8988T (cell line): ENCODE results near the gene POLA1.

Experiments
- DNase-seq: peaks from one replicate; pipeline ENCODE4 v3.0.0; 2011

The POLA1 gene

DNA sequence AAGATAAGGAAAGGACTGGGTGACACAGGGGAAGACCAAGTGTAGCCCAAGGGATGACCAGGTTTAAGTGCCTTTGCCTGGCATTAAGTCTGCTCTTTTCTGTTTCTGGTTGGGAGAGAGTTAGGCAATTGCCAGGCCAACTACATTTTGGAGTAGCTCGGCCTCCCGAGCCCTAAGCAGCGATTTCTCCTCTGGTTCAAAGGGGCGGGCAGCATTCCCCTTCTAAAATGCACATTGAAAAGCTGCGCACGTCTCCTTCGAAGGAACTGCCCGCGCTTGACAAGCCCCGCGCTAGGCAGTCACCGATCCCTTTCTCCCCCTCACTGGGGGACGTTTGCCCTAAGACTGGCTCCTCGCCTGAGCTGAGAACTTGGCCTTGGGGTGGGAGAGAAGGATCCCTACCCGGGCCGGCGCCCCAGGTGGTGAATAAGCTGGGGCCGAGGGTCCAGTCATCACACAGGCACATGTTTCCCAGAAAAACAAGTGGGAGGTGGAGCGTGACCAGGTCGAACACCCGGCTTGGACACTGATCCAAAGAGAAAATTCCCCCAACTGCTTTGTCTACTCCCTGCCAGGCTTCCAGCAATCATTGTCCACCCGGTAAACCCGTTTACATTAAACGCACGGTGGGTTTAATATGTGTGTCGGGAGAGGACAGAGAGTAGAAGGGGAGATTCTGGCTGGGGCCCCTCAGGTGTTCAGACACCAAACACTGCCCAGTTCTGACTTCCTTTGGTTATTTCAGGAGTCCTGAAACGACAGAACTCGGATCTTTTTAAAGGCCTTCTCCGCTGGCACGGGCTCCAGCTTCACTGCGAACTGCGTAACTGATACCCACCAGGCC is 318.1 kb downstream of the POLA1 start:
- peak; percentile 52 for DNase-seq

- DNase-seq = no peak
Measured at GRCh38 chrX:25012433-25012735, 318.7 kb downstream of the POLA1 start.

- peak; percentile 58 for DNase-seq
Measured at GRCh38 chrX:25012793-25013631, 319.3 kb downstream of the POLA1 start.

- DNase-seq = peak; percentile 62
Measured at GRCh38 chrX:25013632-25014365, 320.1 kb downstream of the POLA1 start.

DNA sequence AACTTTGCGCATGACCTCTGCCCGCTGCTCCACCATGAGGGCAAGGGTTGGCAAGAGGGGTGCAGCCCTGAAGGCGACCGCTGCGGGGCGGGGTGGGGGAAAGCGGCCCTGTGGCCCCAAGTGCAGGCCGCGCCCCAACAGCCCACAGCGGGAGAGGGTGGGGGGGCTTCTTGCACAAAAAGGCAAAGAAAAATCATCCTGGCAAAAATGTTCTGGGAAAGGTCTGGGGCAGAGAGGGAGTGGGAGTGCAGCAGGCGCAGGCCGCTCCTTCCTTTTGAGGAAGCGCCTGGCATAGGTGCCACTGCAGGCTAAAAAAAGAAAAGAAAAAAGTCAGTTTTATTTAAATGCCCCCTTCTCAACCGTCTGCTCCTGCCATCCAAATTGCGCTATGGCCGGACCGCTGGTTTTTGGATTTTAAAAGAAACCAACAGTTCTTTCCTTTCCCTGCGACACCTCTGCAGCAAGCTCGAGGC is 320.7 kb downstream of the POLA1 start:
- no peak for DNase-seq

DNA sequence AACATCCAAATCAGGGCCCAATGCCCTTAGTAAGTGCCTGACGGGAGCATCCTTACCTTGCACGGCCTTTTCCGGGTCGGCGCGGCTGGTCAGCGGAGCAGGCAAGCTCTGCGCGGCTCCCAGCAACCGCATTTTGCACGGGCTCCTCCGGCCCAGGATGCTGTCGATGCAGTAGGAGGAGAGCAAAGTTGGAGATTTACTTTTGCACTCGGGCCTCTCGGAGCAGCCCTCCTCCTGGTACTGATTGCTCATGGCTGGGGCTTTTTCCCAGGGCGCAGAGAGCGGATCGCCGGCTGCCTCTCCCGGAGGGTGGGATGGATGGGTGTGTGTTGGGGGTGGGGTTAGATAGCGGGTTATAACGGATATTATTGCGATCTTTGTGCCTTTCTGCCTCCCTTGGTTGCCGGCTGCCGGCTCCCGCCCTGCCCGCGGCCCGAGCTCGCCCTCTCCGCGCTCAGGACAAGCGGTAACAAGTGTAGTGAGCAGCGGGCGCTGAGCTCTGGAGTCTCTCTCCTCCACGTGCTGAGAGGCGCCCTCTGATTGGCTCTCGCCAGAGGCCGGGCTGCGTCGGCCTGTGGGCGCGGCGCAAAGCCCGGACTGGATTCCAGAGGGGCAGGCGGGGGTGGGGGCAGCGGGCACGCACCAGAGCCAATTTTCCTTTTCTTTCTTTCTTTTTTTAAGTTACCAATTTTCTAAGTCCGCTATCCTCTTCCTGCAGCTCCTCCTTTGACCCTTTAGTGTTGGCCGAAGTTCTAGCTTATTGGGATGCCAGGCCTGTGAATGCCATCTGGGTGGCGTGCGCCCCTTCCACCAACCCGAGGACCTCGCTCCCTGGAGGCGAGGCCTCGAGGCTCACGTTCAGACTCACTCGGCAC is 322.0 kb downstream of the POLA1 start, which contains the start of gene ARX:
ARX (minus strand) TSS at position 480 of the 875 bp plus-strand sequence; CDS start at position 252, 228 bp downstream.
- DNase-seq = peak; percentile 42

- no peak for DNase-seq
Measured at GRCh38 chrX:25016361-25016671, 322.6 kb downstream of the POLA1 start.

DNA sequence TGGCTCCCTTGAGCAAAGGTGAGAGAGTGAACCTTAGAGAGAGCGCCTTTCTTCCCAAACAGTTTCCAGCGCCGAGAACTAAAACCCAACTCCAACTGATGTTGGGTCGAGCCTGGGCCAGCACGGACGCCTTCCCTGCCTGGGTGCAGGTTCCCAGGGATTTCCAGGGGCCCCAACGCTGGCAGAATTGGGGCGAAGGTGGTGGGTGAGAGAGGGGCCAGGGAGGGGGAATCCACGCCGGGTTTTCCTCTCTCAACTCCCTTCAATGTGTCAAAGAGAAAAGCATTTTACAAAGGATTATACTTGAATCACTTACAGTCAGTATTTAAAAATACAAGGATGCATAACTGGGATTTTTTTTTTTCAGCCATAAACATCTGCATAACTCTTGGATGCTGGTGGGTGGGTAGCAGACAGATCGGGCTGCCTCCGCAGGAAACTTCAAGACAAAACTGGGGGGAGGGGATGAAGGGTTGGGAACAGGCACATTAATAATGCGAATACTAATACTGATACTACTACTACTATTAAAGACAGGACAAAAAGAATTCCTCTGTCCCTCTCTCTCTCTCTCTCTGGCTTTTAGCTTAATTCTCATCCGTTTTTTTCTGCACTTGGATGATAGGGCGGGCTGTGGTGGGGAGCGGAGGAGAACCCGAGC is 323.4 kb downstream of the POLA1 start:
- DNase-seq = no peak

GRCh38 chrX:25017667-25018247 is 324.0 kb downstream of the POLA1 start:
- DNase-seq = no peak

DNA sequence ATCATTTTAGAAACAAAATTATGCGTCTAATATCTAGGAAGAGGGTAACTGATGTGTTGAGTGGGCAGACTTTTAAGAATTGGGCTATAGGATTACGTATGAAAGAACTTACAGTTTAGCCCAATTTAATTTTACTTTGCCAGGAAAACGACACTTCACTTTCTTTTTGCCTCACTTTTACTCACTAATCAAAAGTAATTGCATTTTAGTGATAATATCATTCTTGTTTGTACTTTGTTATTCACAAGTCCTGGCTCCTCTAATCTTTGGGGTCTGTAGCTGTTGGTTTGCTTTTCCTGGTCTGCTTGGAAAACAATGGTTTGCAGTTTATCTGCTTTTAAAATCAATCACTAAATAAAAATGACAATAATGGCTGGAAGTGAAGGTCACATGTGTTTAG is 325.0 kb downstream of the POLA1 start:
- no peak for DNase-seq

- no peak for DNase-seq
Measured at GRCh38 chrX:25019707-25020390, 326.1 kb downstream of the POLA1 start.

- DNase-seq = no peak
Measured at GRCh38 chrX:25020391-25020904, 326.7 kb downstream of the POLA1 start.

DNA sequence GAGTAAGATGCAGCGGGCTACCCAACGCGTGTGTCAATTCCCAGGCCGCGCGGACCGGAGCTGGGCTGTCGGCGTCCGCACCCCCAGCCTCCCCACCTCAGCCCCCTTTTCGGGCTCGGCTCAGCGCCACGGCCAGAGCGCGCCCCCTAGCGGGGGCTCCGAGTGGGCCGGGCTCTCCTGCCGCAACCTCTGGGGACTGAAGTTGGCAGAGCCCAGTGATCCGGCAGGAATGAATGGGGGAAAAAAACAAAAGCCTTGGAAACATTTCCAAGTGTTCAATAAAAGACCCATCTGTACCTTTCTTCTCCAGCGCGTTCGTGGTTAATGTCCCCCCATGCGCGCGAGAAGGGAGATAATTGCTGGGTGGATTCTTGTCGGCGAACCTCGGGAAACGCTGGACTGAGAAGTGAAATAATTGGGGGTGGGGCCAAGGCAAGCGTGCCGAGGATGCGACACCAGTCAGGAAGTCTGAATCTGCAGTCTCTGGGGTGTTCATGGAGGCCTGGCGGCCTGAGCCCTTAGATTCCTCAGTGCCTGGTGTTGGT is 327.3 kb downstream of the POLA1 start:
- DNase-seq = peak; percentile 82

DNA sequence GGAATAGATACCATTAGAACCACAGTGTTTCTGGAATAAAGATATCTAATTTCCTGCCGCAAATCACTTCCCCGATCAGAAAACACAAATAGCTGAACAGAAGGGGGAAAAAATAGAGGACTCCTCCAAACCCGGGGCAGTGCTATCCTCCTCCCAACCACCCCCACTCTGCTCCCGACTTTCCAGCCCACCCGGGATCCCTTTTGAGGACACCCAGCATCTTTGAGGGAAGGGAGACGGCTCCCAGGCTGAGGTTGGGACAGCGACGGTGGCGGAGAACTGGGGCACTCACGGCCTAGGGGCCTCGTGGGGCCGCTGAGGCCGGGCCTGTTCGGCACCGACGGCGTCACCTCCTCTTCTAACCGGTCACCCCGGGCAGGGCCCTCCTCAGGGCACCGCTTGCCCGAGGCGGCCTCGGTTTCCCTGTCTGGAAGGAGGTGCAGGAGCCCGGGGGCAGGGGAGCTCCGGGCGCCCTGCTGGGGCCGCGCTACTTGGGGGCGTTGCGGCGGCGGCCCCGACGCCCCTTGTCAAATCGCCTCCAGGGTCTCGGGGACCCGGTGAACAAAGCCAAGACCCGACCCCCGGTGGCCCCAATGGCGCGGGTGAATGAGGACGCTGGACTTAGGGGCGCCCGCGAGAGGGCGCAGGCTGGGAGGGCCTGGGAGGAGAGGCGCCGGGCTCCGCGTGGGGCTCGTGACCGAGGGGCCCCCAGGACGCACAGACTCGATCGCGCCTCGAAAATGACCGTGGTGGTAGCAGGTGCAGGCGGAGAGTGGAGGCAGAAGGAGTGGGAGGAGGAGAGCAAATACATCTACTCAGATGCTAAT is 329.0 kb downstream of the POLA1 start:
- DNase-seq = no peak

GRCh38 chrX:25023908-25024307 is 330.2 kb downstream of the POLA1 start:
- no peak for DNase-seq

- no peak for DNase-seq
Measured at GRCh38 chrX:25025615-25026014, 331.9 kb downstream of the POLA1 start.

DNA sequence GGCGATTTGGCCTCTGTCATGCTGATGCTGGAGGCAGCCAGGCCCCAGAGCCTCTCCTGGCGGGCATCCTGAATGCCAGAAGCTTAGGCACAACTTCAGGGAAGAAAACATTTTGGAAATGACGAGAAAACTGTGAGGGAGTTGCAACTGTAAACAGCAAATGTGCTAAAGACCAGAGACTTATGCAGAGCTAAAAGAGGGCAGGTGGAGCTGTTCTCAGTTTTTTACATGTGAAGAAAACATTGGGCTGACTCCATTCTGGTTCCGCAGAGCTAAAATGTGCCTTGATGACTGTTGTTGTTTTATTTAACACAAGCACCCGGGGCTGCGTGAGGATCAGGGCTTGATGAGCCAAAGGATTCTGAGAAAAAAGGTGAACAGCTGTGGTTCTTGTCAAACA is 332.9 kb downstream of the POLA1 start:
- no peak for DNase-seq

- DNase-seq = no peak
Measured at GRCh38 chrX:25028726-25029125, 335.0 kb downstream of the POLA1 start.

- DNase-seq = no peak
Measured at GRCh38 chrX:25029288-25029825, 335.6 kb downstream of the POLA1 start.
